ENCODE measurements around the gene SLC25A43. TPM values are rescaled to one million over a fixed set of nuclear protein-coding genes. Genes with fewer than 3 reads are reported as not detected.
A peak's percentile ranks its signal among the peaks of the same experiment; 100 is the strongest.

Gene SLC25A43
- total and polyA plus RNA-seq, 2 of the 4 experiments (the other 2 are of a cell fraction): 12.3 to 12.5 TPM

- Histone ChIP-seq H3K9ac (ENCODE audit: low read depth, low read length) (peak overlapping the region; percentile 54; the same call in 1 of the 2 replicates), H4K20me1 (ENCODE audit: insufficient read depth, low read length) (no peaks in the 10 kb centered on the region), H3K56ac (ENCODE audit: extremely low read depth, insufficient read depth, low read length) (no peak overlapping the region), H3K14ac (replicated peaks; ENCODE audit: low read depth, low read length) (no peak overlapping the region), H3K27ac (ENCODE audit: insufficient read depth, low read length) (no peak overlapping the region), H3K36me3 (ENCODE audit: control insufficient read depth, insufficient read depth, low read length) (no peaks in the 10 kb centered on the region), H3K9me3 (ENCODE audit: control insufficient read depth, insufficient read depth, low read length) (no peaks in the 10 kb centered on the region), H3K79me1 (ENCODE audit: low read depth in 1 of 2, low read length in 2 of 2) (no peaks in the 10 kb centered on the region), H3K4me1 (ENCODE audit: control insufficient read depth, insufficient read depth, low read length) (peaks cover 4% of the 10 kb centered on the region; the same call in 1 of the 2 replicates), H2BK20ac (ENCODE audit: low read depth, low read length) (no peak overlapping the region), H3K4ac (ENCODE audit: low read depth, low read length) (no peak overlapping the region), H2BK5ac (ENCODE audit: low read depth, low read length, poor library complexity, severe bottlenecking) (no peak overlapping the region), H2BK120ac (ENCODE audit: low read depth, low read length) (no peak overlapping the region), H3K27me3 (ENCODE audit: control insufficient read depth, insufficient read depth, low read length) (no peaks in the 10 kb centered on the region), H3K18ac (ENCODE audit: low read depth, low read length) (no peak overlapping the region), H4K8ac (ENCODE audit: low read depth in 2 of 2, low read length in 2 of 2) (peak overlapping the region in 1 of 2 experiments; percentile 56; a peak in 1 of 4 replicates), H4K5ac (ENCODE audit: low read depth, low read length) (no peak overlapping the region), H2AK9ac (replicated peaks; ENCODE audit: low read depth, low read length, poor library complexity) (peak overlapping the region; percentile 74), H3K4me2 (ENCODE audit: low read depth, low read length) (peak overlapping the region; percentile 85), H2AK5ac (ENCODE audit: low read depth, low read length) (no peak overlapping the region), H2AFZ (replicated peaks; ENCODE audit: low read length, poor library complexity) (peak overlapping the region; percentile 95), H2BK15ac (ENCODE audit: low read depth, low read length) (no peak overlapping the region), H3K9me1 (ENCODE audit: insufficient read depth, low read length) (no peaks in the 10 kb centered on the region), H3K4me3 (ENCODE audit: insufficient read depth, low read depth, low read length) (peak overlapping the region; percentile 52; the same call in 1 of the 2 replicates), H3K23ac (ENCODE audit: low read depth, low read length) (no peak overlapping the region), H4K91ac (ENCODE audit: insufficient read depth, low read depth, low read length) (no peak overlapping the region)
- TF ChIP-seq MXI1 (IDR thresholded peaks at IDR 0.05; ENCODE audit: borderline replicate concordance, low read depth, low read length) (no peak), POLR2A (IDR thresholded peaks at IDR 0.05; ENCODE audit: low read depth, low read length) (no peak), FOS (IDR thresholded peaks at IDR 0.05; ENCODE audit: low read depth, low read length) (no peak)
- WGBS, 2 experiments (ENCODE audit: extremely low coverage in 2 of 2, insufficient read length in 1 of 2): no CpG with 5 or more reads among the region's 10 CpGs
- ChIA-PET POLR2A (ENCODE audit: unreplicated experiment) (no interaction called here), CTCF (interaction anchor here (1.2 to 1.5 kb wide), 4 partner anchors 12 to 30 kb away, joined by 3 to 6 read pairs (median 5); no protein-coding TSS in a partner anchor)
- in situ Hi-C loops (cut with MboI; ENCODE audit: low sequenced_read_pairs): no loop called here
- dilution Hi-C loops (cut with HindIII; ENCODE audit: low sequenced_read_pairs, unreplicated experiment): no loop called here
- intact Hi-C loops (cut with micrococcal nuclease): loop anchor here (10.0 kb wide), 1 partner anchor 733 kb away; no protein-coding TSS in a partner anchor
- DNase-seq (no peak), ATAC-seq (ENCODE audit: low read depth) (no peak)
- no TSS peak for BruUV-seq (replicated peaks)
These were observed 82.9 kb downstream of the SLC25A43 start for GRCh38 chrX:119482041-119482440.
